A673 (cell line): ENCODE data around the gene ST8SIA1.

Experiments used
- CTCF ChIP-seq: fragments of 300-800, 200-600 bp; sonication (generic); conservative IDR thresholded peaks from 2 replicates; pipeline ENCODE4 v1.5.1; 2017; ENCODE audit warnings: low read depth, mild to moderate bottlenecking, antibody characterized with exemption, low read length, moderate library complexity, mixed read lengths
- EZH2 ChIP-seq: fragments of 200-600 bp; sonication (generic); IDR thresholded peaks from 2 replicates; pipeline ENCODE4 v1.6.1; 2017; ENCODE audit warnings: borderline replicate concordance, low read depth, mild to moderate bottlenecking, mixed read lengths, antibody characterized with exemption, low read length; ENCODE audit not compliant: poor library complexity, severe bottlenecking

GRCh38 chr12:22204391-22204790 is 130.1 kb downstream of the ST8SIA1 start:
- TF ChIP-seq CTCF: no peak
- no peak for TF ChIP-seq EZH2
